ENCODE measurements around the gene PAFAH1B2. TPM values are rescaled to one million over a fixed set of nuclear protein-coding genes. Genes with fewer than 3 reads are reported as not detected.

Gene PAFAH1B2
- total and polyA plus RNA-seq, 4 experiments from 2014 or later: 16.4 to 64.2 (median 42.7) TPM

- Mint-ChIP-seq H3K4me1 (peaks cover 42 to 75% (median 54%) of the 10 kb centered on the region in 4 donors), H3K27ac (peak overlapping the region; percentile 96 to 99 (median 99)), H3K36me3 (peaks cover 5 to 17% of the 10 kb centered on the region in 2 donors), H3K9me3 (no peaks in the 10 kb centered on the region), H3K27me3 (peaks cover 0 to 2% of the 10 kb centered on the region in 2 donors), H3K4me3 (peak overlapping the region; percentile 95 to 100 (median 97))
- peak overlapping the region; percentile 98 for H3K27ac ChIP-seq (ENCODE audit: low read depth, low read length)
- ChIA-PET POLR2A (ENCODE audit: partially characterized antibody) (interaction anchor here (0.8 to 3.9 kb wide), 28 partner anchors 10 to 325 kb away, joined by 3 to 92 read pairs (median 4); partner anchors contain the start of genes BUD13, PAFAH1B2, PCSK7 and SIDT2), CTCF (ENCODE audit: partially characterized antibody) (interaction anchor here (0.6 to 7.2 kb wide), 19 partner anchors 9 to 308 kb away, joined by 3 to 50 read pairs (median 5); partner anchors contain the start of genes APOA5 and ZPR1)
- H3K27me3 ChIP-seq (ENCODE audit: insufficient read depth, low read length): no peaks in the 10 kb centered on the region
- no peaks in the 10 kb centered on the region for H3K9me3 ChIP-seq (ENCODE audit: control insufficient read depth in 1 of 2, low read length in 2 of 2)
- H3K4me3 ChIP-seq (ENCODE audit: low read length in 2 of 2): peak overlapping the region; percentile 79 to 86
- peak in 4 of 5 donors; percentile 32 to 48 (median 42) for DNase-seq
- peaks cover 56% of the 10 kb centered on the region for H3K4me1 ChIP-seq (ENCODE audit: insufficient read depth, low read length)
- intact Hi-C loops (cut with micrococcal nuclease): loop anchor here (1.0 to 5.0 kb wide), 10 partner anchors 15 to 325 kb away; partner anchors contain the start of genes APOA5, BUD13, PAFAH1B2 and SIDT2
- no peaks in the 10 kb centered on the region for H3K36me3 ChIP-seq (ENCODE audit: insufficient read depth, low read length)
These were observed 46.5 kb upstream of the PAFAH1B2 start for GRCh38 chr11:117097389-117098268.

- Mint-ChIP-seq H3K4me1 (peaks cover 34 to 66% (median 46%) of the 10 kb centered on the region in 4 donors), H3K27me3 (peaks cover 0 to 2% of the 10 kb centered on the region in 2 donors), H3K36me3 (peaks cover 0 to 15% of the 10 kb centered on the region in 2 donors), H3K9me3 (no peaks in the 10 kb centered on the region), H3K27ac (peak within 1 kb of the TSS; percentile 99 to 100 (median 99)), H3K4me3 (peak within 1 kb of the TSS; percentile 95 to 100 (median 97))
- Histone ChIP-seq H3K36me3 (ENCODE audit: insufficient read depth, low read length) (no peaks in the 10 kb centered on the region), H3K27me3 (ENCODE audit: insufficient read depth, low read length) (no peaks in the 10 kb centered on the region), H3K27ac (ENCODE audit: low read depth, low read length) (peak within 1 kb of the TSS; percentile 98), H3K9me3 (ENCODE audit: control insufficient read depth in 1 of 2, low read length in 2 of 2) (no peaks in the 10 kb centered on the region), H3K4me1 (ENCODE audit: insufficient read depth, low read length) (peaks cover 47% of the 10 kb centered on the region), H3K4me3 (ENCODE audit: low read length in 2 of 2) (peak within 1 kb of the TSS; percentile 79 to 86)
- ChIA-PET CTCF (ENCODE audit: partially characterized antibody) (interaction anchor here (0.6 to 7.2 kb wide), 32 partner anchors 8 to 330 kb away, joined by 3 to 50 read pairs (median 6); partner anchors contain the start of genes APOA5 and ZPR1), POLR2A (ENCODE audit: partially characterized antibody) (interaction anchor here (0.7 to 3.9 kb wide), 22 partner anchors 47 to 326 kb away, joined by 3 to 92 read pairs (median 5); partner anchors contain the start of genes BUD13, SIDT2 and ZPR1)
- intact Hi-C loops (cut with micrococcal nuclease): loop anchor here (1.0 to 5.0 kb wide), 7 partner anchors 44 to 326 kb away; partner anchors contain the start of genes APOA5, BUD13, PAFAH1B2 and SIDT2
- DNase-seq: peak; percentile 92 to 95 (median 94)
These were observed 45.5 kb upstream of the PAFAH1B2 start, which contains the start of gene SIK3 for GRCh38 chr11:117098269-117099232. TSS of gene SIK3 (minus strand) at chr11:117098428. CDS start at chr11:117098415, 13 bp downstream.

DNA sequence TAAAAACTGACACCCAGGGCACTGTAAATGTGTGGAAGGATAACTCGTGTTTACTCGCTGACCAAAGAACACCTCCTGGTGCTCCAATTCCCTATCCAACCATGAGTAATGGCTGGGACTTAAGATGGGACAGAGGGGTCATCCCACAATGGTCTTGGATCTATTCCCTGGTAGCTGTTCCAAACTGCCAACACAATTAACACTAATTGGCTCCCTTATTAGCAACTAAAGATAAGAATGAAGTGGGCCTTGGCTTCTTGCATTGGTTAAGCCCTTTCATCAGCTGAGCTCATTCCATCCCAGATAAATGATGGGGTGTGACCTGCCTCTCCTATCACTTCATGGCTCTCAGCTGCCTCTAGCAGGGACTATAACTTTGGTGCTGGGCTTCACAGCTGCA, 44.4 kb upstream of the PAFAH1B2 start:
- Histone ChIP-seq H3K27ac (ENCODE audit: low read depth, low read length) (peak overlapping the region; percentile 88), H3K36me3 (ENCODE audit: insufficient read depth, low read length) (no peaks in the 10 kb centered on the region), H3K4me1 (ENCODE audit: insufficient read depth, low read length) (peaks cover 36% of the 10 kb centered on the region), H3K27me3 (ENCODE audit: insufficient read depth, low read length) (no peaks in the 10 kb centered on the region), H3K4me3 (ENCODE audit: low read length in 2 of 2) (no peak overlapping the region), H3K9me3 (ENCODE audit: control insufficient read depth in 1 of 2, low read length in 2 of 2) (no peaks in the 10 kb centered on the region)
- ChIA-PET CTCF (ENCODE audit: partially characterized antibody) (interaction anchor here (1.0 to 7.2 kb wide), 23 partner anchors 9 to 310 kb away, joined by 3 to 50 read pairs (median 6); partner anchors contain the start of genes APOA5 and ZPR1), POLR2A (ENCODE audit: partially characterized antibody) (interaction anchor here (0.6 to 3.6 kb wide), 5 partner anchors 171 to 326 kb away, joined by 3 to 92 read pairs (median 4); partner anchors contain the start of gene ZPR1)
- Mint-ChIP-seq H3K4me3 (peak overlapping the region in 7 of 8 donors; percentile 37 to 93 (median 90)), H3K27ac (peak overlapping the region; percentile 95 to 100 (median 99)), H3K9me3 (no peaks in the 10 kb centered on the region), H3K4me1 (peaks cover 26 to 54% (median 37%) of the 10 kb centered on the region in 4 donors), H3K27me3 (peaks cover 0 to 2% of the 10 kb centered on the region in 2 donors), H3K36me3 (peaks cover 0 to 15% of the 10 kb centered on the region in 2 donors)
- intact Hi-C loops (cut with micrococcal nuclease): loop anchor here (5.0 kb wide), 4 partner anchors 43 to 327 kb away; partner anchors contain the start of genes BUD13 and PAFAH1B2
- DNase-seq: no peak

DNA sequence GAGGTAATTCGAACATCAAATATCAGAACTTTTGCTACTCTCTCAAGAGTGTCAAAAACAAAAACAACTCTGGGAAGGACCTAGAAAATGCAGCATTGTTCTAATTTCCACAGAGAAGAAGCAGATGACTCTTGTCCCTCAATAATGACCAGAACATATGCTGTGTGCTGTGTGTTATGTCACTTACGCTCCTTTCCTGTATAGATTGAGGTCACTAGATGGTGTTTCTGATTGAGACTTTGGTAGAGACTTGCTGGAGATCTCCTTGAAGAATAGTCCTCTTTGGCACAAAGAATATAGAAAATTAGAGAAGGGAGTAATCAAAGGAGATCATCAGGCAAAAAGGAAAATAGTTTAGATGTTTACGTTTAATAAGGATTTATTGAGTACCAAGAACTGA, 43.5 kb upstream of the PAFAH1B2 start:
- Histone ChIP-seq H3K36me3 (ENCODE audit: insufficient read depth, low read length) (no peaks in the 10 kb centered on the region), H3K27me3 (ENCODE audit: insufficient read depth, low read length) (no peaks in the 10 kb centered on the region), H3K4me3 (ENCODE audit: low read length in 2 of 2) (no peak overlapping the region), H3K4me1 (ENCODE audit: insufficient read depth, low read length) (peaks cover 27% of the 10 kb centered on the region), H3K27ac (ENCODE audit: low read depth, low read length) (no peak overlapping the region), H3K9me3 (ENCODE audit: control insufficient read depth in 1 of 2, low read length in 2 of 2) (no peaks in the 10 kb centered on the region)
- intact Hi-C loops (cut with micrococcal nuclease): no loop called here
- H3K9me3 Mint-ChIP-seq: no peaks in the 10 kb centered on the region
- peak overlapping the region; percentile 69 to 100 (median 99) for H3K27ac Mint-ChIP-seq
- CTCF ChIA-PET (ENCODE audit: partially characterized antibody): interaction anchor here (1.0 to 7.2 kb wide), 10 partner anchors 21 to 311 kb away, joined by 3 to 50 read pairs (median 8); partner anchors contain the start of genes APOA5 and ZPR1
- peak overlapping the region in 2 of 8 donors; percentile 54 to 71 for H3K4me3 Mint-ChIP-seq
- DNase-seq: no peak
- H3K4me1 Mint-ChIP-seq: peaks cover 19 to 46% (median 30%) of the 10 kb centered on the region in 4 donors
- H3K36me3 Mint-ChIP-seq: peaks cover 0 to 12% of the 10 kb centered on the region in 2 donors
- peaks cover 0 to 2% of the 10 kb centered on the region in 2 donors for H3K27me3 Mint-ChIP-seq
- POLR2A ChIA-PET (ENCODE audit: partially characterized antibody): interaction anchor here (1.0 kb wide), 1 partner anchor 313 kb away, joined by 4 read pairs; the partner anchor contains the start of gene ZPR1

- Mint-ChIP-seq H3K9me3 (no peaks in the 10 kb centered on the region), H3K36me3 (no peaks in the 10 kb centered on the region), H3K4me3 (no peak overlapping the region), H3K4me1 (peaks cover 0 to 5% (median 4%) of the 10 kb centered on the region in 4 donors), H3K27me3 (no peaks in the 10 kb centered on the region), H3K27ac (no peak overlapping the region)
- Histone ChIP-seq H3K9me3 (ENCODE audit: control insufficient read depth in 1 of 2, low read length in 2 of 2) (no peaks in the 10 kb centered on the region), H3K4me1 (ENCODE audit: insufficient read depth, low read length) (no peaks in the 10 kb centered on the region), H3K36me3 (ENCODE audit: insufficient read depth, low read length) (no peaks in the 10 kb centered on the region), H3K27me3 (ENCODE audit: insufficient read depth, low read length) (no peaks in the 10 kb centered on the region), H3K27ac (ENCODE audit: low read depth, low read length) (no peak overlapping the region), H3K4me3 (ENCODE audit: low read length in 2 of 2) (no peak overlapping the region)
- no peak for DNase-seq
- ChIA-PET POLR2A (ENCODE audit: partially characterized antibody) (interaction anchor here (0.5 to 1.6 kb wide), 2 partner anchors 177 to 255 kb away, joined by 3 read pairs; no protein-coding TSS in a partner anchor), CTCF (ENCODE audit: partially characterized antibody) (interaction anchor here (0.8 to 10.8 kb wide), 7 partner anchors 9 to 366 kb away, joined by 3 to 212 read pairs (median 7); partner anchors contain the start of genes APOA5 and ZPR1)
- intact Hi-C loops (cut with micrococcal nuclease): no loop called here
These were observed 36.1 kb upstream of the PAFAH1B2 start for GRCh38 chr11:117107701-117108590.
